OCI-LY3 (cell line): ENCODE measurements around the gene RALBP1.
A peak's percentile ranks its signal among the peaks of the same experiment; 100 is the strongest.

Source experiments
- H2AFZ ChIP-seq: fragments of 200-600, 300-600 bp; shearing (Covaris generic); 2 replicates; pipeline ENCODE4 v1.6.0; 2014; ENCODE audit warnings: antibody characterized with exemption, low read depth, low read length
- H3K27ac ChIP-seq: fragments of 200-600, 300-600 bp; sonication (generic); 2 replicates; pipeline ENCODE4 v1.5.1; 2014; ENCODE audit warnings: mild to moderate bottlenecking, low read length, moderate library complexity, mixed read lengths
- H3K27me3 ChIP-seq: fragments of 200-600, 300-600 bp; sonication (generic); 2 replicates; pipeline ENCODE4 v1.6.1; 2014; ENCODE audit warnings: low read depth, low read length, mixed read lengths
- H3K36me3 ChIP-seq: fragments of 200-600, 300-600 bp; sonication (generic); replicated peaks from 2 replicates; pipeline ENCODE3; 2014; ENCODE audit warnings: low read depth, low read length, mixed read lengths
- H3K4me1 ChIP-seq: fragments of 300-600, 200-600 bp; sonication (generic); 2 replicates; pipeline ENCODE4 v1.6.1; 2014; ENCODE audit warnings: low read length, mixed read lengths
- H3K4me2 ChIP-seq: fragments of 200-600, 300-600 bp; sonication (generic); 2 replicates; pipeline ENCODE4 v1.6.1; 2014; ENCODE audit warnings: low read length, mixed read lengths
- H3K4me3 ChIP-seq: fragments of 300-600, 200-600 bp; sonication (generic); 2 replicates; pipeline ENCODE4 v1.5.1; 2014; ENCODE audit warnings: antibody characterized with exemption, mild to moderate bottlenecking, low read length, moderate library complexity
- H3K79me2 ChIP-seq: fragments of 300-600, 200-600 bp; shearing (Covaris generic); 2 replicates; pipeline ENCODE4 v1.6.1; 2014; ENCODE audit warnings: mild to moderate bottlenecking, low read length, mixed read lengths
- H3K9ac ChIP-seq: fragments of 300-600, 200-600 bp; shearing (Covaris generic); 2 replicates; pipeline ENCODE4 v1.6.0; 2014; ENCODE audit warnings: mild to moderate bottlenecking, low read length, moderate library complexity
- H3K9me3 ChIP-seq: fragments of 200-600, 300-600 bp; shearing (Covaris generic); 2 replicates; pipeline ENCODE4 v1.6.1; 2014; ENCODE audit warnings: low read length, mixed read lengths; ENCODE audit not compliant: insufficient read depth
- H4K20me1 ChIP-seq: fragments of 200-600, 300-600 bp; sonication (generic); 2 replicates; pipeline ENCODE4 v1.6.1; 2016; ENCODE audit warnings: low read length, mixed read lengths; ENCODE audit not compliant: insufficient read depth
- CTCF ChIP-seq: fragments of 200-600, 300-600 bp; sonication (generic); IDR thresholded peaks from 2 replicates; pipeline ENCODE4 v1.5.1; 2014; ENCODE audit warnings: antibody characterized with exemption, low read length, low read depth
- EZH2phosphoT487 ChIP-seq: fragments of 200-600 bp; shearing (Covaris generic); IDR thresholded peaks from 2 replicates; pipeline ENCODE4 v1.6.1; 2018; ENCODE audit warnings: antibody characterized with exemption, mixed run types, low read depth

Gene RALBP1

GRCh38 chr18:9516437-9517064 lies 41.2 kb downstream of the RALBP1 start:
- H3K4me3 ChIP-seq: no peak overlapping the region
- H4K20me1 ChIP-seq: peaks cover 10% of the 10 kb centered on the region
- TF ChIP-seq EZH2phosphoT487: no peak
- TF ChIP-seq CTCF: peak; percentile 92
- no peak overlapping the region for H2AFZ ChIP-seq
- no peak overlapping the region for H3K27ac ChIP-seq
- H3K9me3 ChIP-seq: no peaks in the 10 kb centered on the region
- peaks cover 7% of the 10 kb centered on the region for H3K36me3 ChIP-seq
- no peaks in the 10 kb centered on the region for H3K27me3 ChIP-seq
- no peaks in the 10 kb centered on the region for H3K79me2 ChIP-seq
- no peak overlapping the region for H3K9ac ChIP-seq
- no peaks in the 10 kb centered on the region for H3K4me1 ChIP-seq
- no peak overlapping the region for H3K4me2 ChIP-seq

GRCh38 chr18:9517869-9518268 lies 42.6 kb downstream of the RALBP1 start:
- H3K4me3 ChIP-seq: no peak overlapping the region
- no peak overlapping the region for H3K4me2 ChIP-seq
- H4K20me1 ChIP-seq: peaks cover 10% of the 10 kb centered on the region
- H3K27me3 ChIP-seq: no peaks in the 10 kb centered on the region
- H3K9me3 ChIP-seq: no peaks in the 10 kb centered on the region
- H2AFZ ChIP-seq: no peak overlapping the region
- TF ChIP-seq EZH2phosphoT487: no peak
- no peak for TF ChIP-seq CTCF
- no peak overlapping the region for H3K27ac ChIP-seq
- H3K9ac ChIP-seq: no peak overlapping the region
- H3K4me1 ChIP-seq: no peaks in the 10 kb centered on the region
- H3K36me3 ChIP-seq: peaks cover 7% of the 10 kb centered on the region
- no peaks in the 10 kb centered on the region for H3K79me2 ChIP-seq

GRCh38 chr18:9519399-9519798 lies 44.1 kb downstream of the RALBP1 start:
- H4K20me1 ChIP-seq: peaks cover 10% of the 10 kb centered on the region
- H3K27me3 ChIP-seq: no peaks in the 10 kb centered on the region
- H2AFZ ChIP-seq: no peak overlapping the region
- no peaks in the 10 kb centered on the region for H3K79me2 ChIP-seq
- H3K4me1 ChIP-seq: no peaks in the 10 kb centered on the region
- no peak for TF ChIP-seq CTCF
- no peak for TF ChIP-seq EZH2phosphoT487
- H3K9ac ChIP-seq: no peak overlapping the region
- no peak overlapping the region for H3K27ac ChIP-seq
- H3K4me3 ChIP-seq: no peak overlapping the region
- peaks cover 7% of the 10 kb centered on the region for H3K36me3 ChIP-seq
- no peak overlapping the region for H3K4me2 ChIP-seq
- no peaks in the 10 kb centered on the region for H3K9me3 ChIP-seq

- no peak overlapping the region for H3K9ac ChIP-seq
- no peak overlapping the region for H3K4me3 ChIP-seq
- H3K4me2 ChIP-seq: no peak overlapping the region
- H3K79me2 ChIP-seq: no peaks in the 10 kb centered on the region
- H4K20me1 ChIP-seq: peaks cover 5% of the 10 kb centered on the region
- no peaks in the 10 kb centered on the region for H3K9me3 ChIP-seq
- peaks cover 15% of the 10 kb centered on the region for H3K36me3 ChIP-seq
- TF ChIP-seq EZH2phosphoT487 (no peak), CTCF (no peak)
- no peaks in the 10 kb centered on the region for H3K4me1 ChIP-seq
- no peaks in the 10 kb centered on the region for H3K27me3 ChIP-seq
- no peak overlapping the region for H3K27ac ChIP-seq
- H2AFZ ChIP-seq: no peak overlapping the region
These were observed 45.4 kb downstream of the RALBP1 start for GRCh38 chr18:9520666-9521065.
